HEK293 (cell line): ENCODE measurements around the gene PAM.

Experiments used
- CTCF ChIA-PET: fragments of 350-600 bp; formaldehyde crosslinking; extraction: SDS; loops from one replicate; lab custom pipeline; 2021; ENCODE audit warnings: antibody characterized with exemption; lab: Yijun Ruan, JAX
- POLR2A ChIA-PET: fragments of 300-600 bp; formaldehyde crosslinking; extraction: SDS; loops from one replicate; lab custom pipeline; 2020; ENCODE audit warnings: antibody characterized with exemption, inconsistent platforms; lab: Yijun Ruan, JAX
- H3K27ac ChIP-seq: fragments of 200-500 bp; sonication (Bioruptor generic); 2 replicates; pipeline ENCODE4 v1.5.1; 2014; ENCODE audit warnings: low read depth, low read length, control low read depth, inconsistent platforms; ENCODE audit errors: extremely low read depth
- H3K36me3 ChIP-seq, 2 experiments: fragments of 200-500 bp in 1 of 2; sonication (Bioruptor generic) in 1 of 2; 1 replicate in 1 of 2; 2 replicates in 1 of 2; pipeline ENCODE4 v1.5.1; 2014 to 2017; ENCODE audit warnings: inconsistent platforms in 2 of 2, low read length in 2 of 2; ENCODE audit not compliant: control insufficient read depth in 2 of 2, insufficient read depth in 1 of 2
- H3K4me1 ChIP-seq: fragments of 200-500 bp; sonication (Bioruptor generic); 2 replicates; pipeline ENCODE4 v1.5.1; 2014; ENCODE audit warnings: mild to moderate bottlenecking, low read length, inconsistent platforms; ENCODE audit not compliant: control insufficient read depth, insufficient read depth
- H3K4me3 ChIP-seq: 2 replicates; pipeline ENCODE4 v1.5.1; 2011; ENCODE audit warnings: low read depth, mild to moderate bottlenecking, control low read depth, low read length, moderate library complexity
- H3K9me3 ChIP-seq: fragments of 200-500 bp; sonication (Bioruptor generic); 2 replicates; pipeline ENCODE4 v1.5.1; 2014; ENCODE audit warnings: low read depth, low read length, inconsistent platforms; ENCODE audit not compliant: control insufficient read depth, insufficient read depth
- CTCF ChIP-seq: fragments of 450-650 bp; formaldehyde crosslinking; IDR thresholded peaks from 2 replicates; pipeline ENCODE4 v1.5.1; 2016; ENCODE audit warnings: missing biosample characterization, missing genetic modification characterization
- GLIS2 ChIP-seq: fragments of 450-650 bp; formaldehyde crosslinking; IDR thresholded peaks from 2 replicates; pipeline ENCODE4 v1.5.1; 2016; ENCODE audit warnings: missing biosample characterization, missing genetic modification characterization
- HOXC10 ChIP-seq: sonication (generic); formaldehyde crosslinking; IDR thresholded peaks from 2 replicates; pipeline ENCODE4 v1.8.1; 2023; ENCODE audit warnings: mild to moderate bottlenecking, missing genetic modification reagents
- KLF16 ChIP-seq: fragments of 450-650 bp; formaldehyde crosslinking; IDR thresholded peaks from 2 replicates; pipeline ENCODE4 v1.5.1; 2017; ENCODE audit warnings: missing biosample characterization, missing genetic modification characterization
- PBX3 ChIP-seq: sonication (generic); formaldehyde crosslinking; IDR thresholded peaks from 2 replicates; pipeline ENCODE4 v1.8.1; 2022; ENCODE audit warnings: mild to moderate bottlenecking, moderate library complexity, missing genetic modification reagents
- SCRT2 ChIP-seq: fragments of 450-650 bp; formaldehyde crosslinking; IDR thresholded peaks from 2 replicates; pipeline ENCODE4 v1.5.1; 2016; ENCODE audit warnings: missing biosample characterization, missing genetic modification characterization
- SP3 ChIP-seq: fragments of 450-650 bp; formaldehyde crosslinking; IDR thresholded peaks from 2 replicates; pipeline ENCODE4 v1.5.1; 2016; ENCODE audit warnings: missing biosample characterization, missing genetic modification characterization
- SP7 ChIP-seq: fragments of 450-650 bp; formaldehyde crosslinking; IDR thresholded peaks from 2 replicates; pipeline ENCODE4 v1.5.1; 2016; ENCODE audit warnings: missing biosample characterization, missing genetic modification characterization
- ZBTB48 ChIP-seq: fragments of 450-650 bp; formaldehyde crosslinking; IDR thresholded peaks from 2 replicates; pipeline ENCODE4 v1.5.1; 2016; ENCODE audit warnings: missing biosample characterization, missing genetic modification characterization
- ZBTB7A ChIP-seq: fragments of 450-650 bp; formaldehyde crosslinking; IDR thresholded peaks from 2 replicates; pipeline ENCODE4 v1.5.1; 2016; ENCODE audit warnings: low read depth, missing biosample characterization, missing genetic modification characterization
- ZFP3 ChIP-seq: fragments of 450-650 bp; formaldehyde crosslinking; IDR thresholded peaks from 2 replicates; pipeline ENCODE4 v1.5.1; 2016; ENCODE audit warnings: low read depth, missing biosample characterization, missing genetic modification characterization
- ZFP69B ChIP-seq: fragments of 450-650 bp; formaldehyde crosslinking; IDR thresholded peaks from 2 replicates; pipeline ENCODE4 v1.5.1; 2016; ENCODE audit warnings: missing biosample characterization, missing genetic modification characterization
- ZNF155 ChIP-seq: fragments of 450-650 bp; formaldehyde crosslinking; IDR thresholded peaks from 2 replicates; pipeline ENCODE4 v1.5.1; 2016; ENCODE audit warnings: missing biosample characterization, missing genetic modification characterization
- ZNF175 ChIP-seq: fragments of 450-650 bp; formaldehyde crosslinking; IDR thresholded peaks from 2 replicates; pipeline ENCODE4 v1.5.1; 2016; ENCODE audit warnings: missing biosample characterization, missing genetic modification characterization
- ZNF184 ChIP-seq: fragments of 450-650 bp; IDR thresholded peaks from 2 replicates; pipeline ENCODE4 v1.5.1; 2018; ENCODE audit warnings: missing biosample characterization, mild to moderate bottlenecking, missing genetic modification characterization
- ZNF214 ChIP-seq: fragments of 450-650 bp; formaldehyde crosslinking; IDR thresholded peaks from 2 replicates; pipeline ENCODE4 v1.5.1; 2017; ENCODE audit warnings: missing biosample characterization, mild to moderate bottlenecking, missing genetic modification characterization, borderline replicate concordance
- ZNF239 ChIP-seq: fragments of 450-650 bp; formaldehyde crosslinking; IDR thresholded peaks from 2 replicates; pipeline ENCODE4 v1.5.1; 2016; ENCODE audit warnings: missing biosample characterization, missing genetic modification characterization
- ZNF266 ChIP-seq: fragments of 450-650 bp; formaldehyde crosslinking; IDR thresholded peaks from 2 replicates; pipeline ENCODE4 v1.5.1; 2016; ENCODE audit warnings: missing biosample characterization, missing genetic modification characterization, low read depth
- ZNF311 ChIP-seq: fragments of 450-650 bp; formaldehyde crosslinking; IDR thresholded peaks from 2 replicates; pipeline ENCODE4 v1.5.1; 2017; ENCODE audit warnings: missing biosample characterization, missing genetic modification characterization, borderline replicate concordance
- ZNF324 ChIP-seq: fragments of 450-650 bp; formaldehyde crosslinking; IDR thresholded peaks from 2 replicates; pipeline ENCODE4 v1.5.1; 2016; ENCODE audit warnings: missing biosample characterization, missing genetic modification characterization
- ZNF544 ChIP-seq: fragments of 450-650 bp; formaldehyde crosslinking; IDR thresholded peaks from 2 replicates; pipeline ENCODE4 v1.5.0; 2017; ENCODE audit warnings: missing biosample characterization, missing genetic modification characterization
- ZNF624 ChIP-seq: fragments of 450-650 bp; formaldehyde crosslinking; IDR thresholded peaks from 2 replicates; pipeline ENCODE4 v1.5.1; 2017; ENCODE audit warnings: missing biosample characterization, missing genetic modification characterization
- ZNF768 ChIP-seq: fragments of 450-650 bp; formaldehyde crosslinking; IDR thresholded peaks from 2 replicates; pipeline ENCODE4 v1.5.1; 2018; ENCODE audit warnings: missing biosample characterization, mild to moderate bottlenecking, missing genetic modification characterization
- ZNF837 ChIP-seq: fragments of 450-650 bp; formaldehyde crosslinking; IDR thresholded peaks from 2 replicates; pipeline ENCODE4 v1.5.1; 2016; ENCODE audit warnings: missing biosample characterization, missing genetic modification characterization
- TF ChIP-seq, protein P1 (sequence below): fragments of 450-650 bp; formaldehyde crosslinking; IDR thresholded peaks from 2 replicates; pipeline ENCODE4 v1.5.1; 2016; ENCODE audit warnings: missing biosample characterization, missing genetic modification characterization

PAM gene

GRCh38 chr5:102719886-102720285 is 35.2 kb upstream of the PAM start:
- CTCF ChIA-PET, result no interaction called here
- TF ChIP-seq ZFP69B (no peak), GLIS2 (tag by site-specific recombination) (no peak), KLF16 (no peak), SP3 (tag by site-specific recombination) (no peak), ZNF837 (no peak), ZBTB7A (tag by site-specific recombination) (no peak), ZNF768 (tag by site-specific recombination) (no peak), SCRT2 (tag by site-specific recombination) (no peak), ZNF214 (tag by site-specific recombination) (no peak), ZNF155 (tag by site-specific recombination) (no peak), ZFP3 (no peak), ZNF324 (tag by site-specific recombination) (no peak), ZBTB48 (tag by site-specific recombination) (no peak), HOXC10 (CRISPR knock-in tag) (no peak)
- Histone ChIP-seq H3K4me1 (no peaks in the 10 kb centered on the region), H3K9me3 (no peaks in the 10 kb centered on the region), H3K4me3 (no peak overlapping the region), H3K36me3 (no peaks in the 10 kb centered on the region), H3K27ac (no peak overlapping the region)
- POLR2A ChIA-PET, result no interaction called here

DNA sequence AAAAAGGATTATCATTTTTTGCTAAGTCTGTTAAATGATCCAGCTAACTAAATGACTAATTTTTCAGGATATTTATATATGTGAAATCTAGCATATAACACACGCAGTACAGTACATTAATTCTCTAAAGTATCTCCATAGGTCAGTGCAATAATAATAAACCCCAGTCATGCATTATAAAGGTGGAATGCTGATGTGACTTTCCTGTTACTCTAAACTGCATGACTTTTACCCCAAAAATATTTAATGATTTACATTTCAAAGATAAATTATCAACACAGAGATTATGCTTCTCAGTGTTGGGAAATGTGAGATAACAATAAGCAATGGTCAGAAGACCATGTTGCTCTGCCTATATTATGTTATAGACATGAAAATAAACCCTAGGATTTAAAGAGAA is 34.1 kb upstream of the PAM start:
- Histone ChIP-seq H3K4me1 (no peaks in the 10 kb centered on the region), H3K9me3 (no peaks in the 10 kb centered on the region), H3K36me3 (no peaks in the 10 kb centered on the region), H3K4me3 (no peak overlapping the region), H3K27ac (no peak overlapping the region)
- CTCF ChIA-PET, result interaction anchor here (1.4 kb wide), 1 partner anchor 39 kb away, joined by 4 read pairs; no protein-coding TSS in a partner anchor
- TF ChIP-seq ZNF239 (tag by site-specific recombination) (no peak), ZNF175 (tag by site-specific recombination) (no peak), ZNF544 (tag by site-specific recombination) (no peak), ZNF266 (tag by site-specific recombination) (no peak), PBX3 (CRISPR knock-in tag) (no peak), SP7 (no peak)
- POLR2A ChIA-PET, result no interaction called here

GRCh38 chr5:102722931-102723330 is 32.2 kb upstream of the PAM start:
- Histone ChIP-seq H3K4me3 (no peak overlapping the region), H3K9me3 (no peaks in the 10 kb centered on the region), H3K27ac (no peak overlapping the region), H3K36me3 (no peaks in the 10 kb centered on the region), H3K4me1 (no peaks in the 10 kb centered on the region)
- POLR2A ChIA-PET, result no interaction called here
- CTCF ChIA-PET, result no interaction called here
- no peak for TF ChIP-seq ZNF184
- no peak for TF ChIP-seq ZNF311 (tag by site-specific recombination)
- TF ChIP-seq, protein P1, sequence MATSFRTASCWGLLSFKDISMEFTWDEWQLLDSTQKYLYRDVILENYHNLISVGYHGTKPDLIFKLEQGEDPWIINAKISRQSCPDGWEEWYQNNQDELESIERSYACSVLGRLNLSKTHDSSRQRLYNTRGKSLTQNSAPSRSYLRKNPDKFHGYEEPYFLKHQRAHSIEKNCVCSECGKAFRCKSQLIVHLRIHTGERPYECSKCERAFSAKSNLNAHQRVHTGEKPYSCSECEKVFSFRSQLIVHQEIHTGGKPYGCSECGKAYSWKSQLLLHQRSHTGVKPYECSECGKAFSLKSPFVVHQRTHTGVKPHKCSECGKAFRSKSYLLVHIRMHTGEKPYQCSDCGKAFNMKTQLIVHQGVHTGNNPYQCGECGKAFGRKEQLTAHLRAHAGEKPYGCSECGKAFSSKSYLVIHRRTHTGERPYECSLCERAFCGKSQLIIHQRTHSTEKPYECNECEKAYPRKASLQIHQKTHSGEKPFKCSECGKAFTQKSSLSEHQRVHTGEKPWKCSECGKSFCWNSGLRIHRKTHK, result peak; percentile 86
- no peak for TF ChIP-seq CTCF (tag by site-specific recombination)
- TF ChIP-seq ZNF624 (tag by site-specific recombination), result no peak
